Neuron (in vitro differentiated cells): ENCODE data around the gene RABEPK.
"Not testable (repeated sequence)": the region's sequence is repeated elsewhere in the genome, so short reads cannot be mapped to it uniquely, and the experiment has no call there.

ENCODE experiments used
- H2AFZ ChIP-seq: one replicate; pipeline ENCODE4 v1.6.1; 2013; ENCODE audit warnings: low read depth, mild to moderate bottlenecking, inconsistent platforms, low read length, moderate library complexity
- H3K27me3 ChIP-seq: one replicate; pipeline ENCODE4 v1.6.1; 2013; ENCODE audit warnings: low read length; ENCODE audit not compliant: insufficient read depth
- H3K36me3 ChIP-seq: one replicate; pipeline ENCODE4 v1.6.1; 2013; ENCODE audit warnings: low read length; ENCODE audit not compliant: insufficient read depth
- H3K4me1 ChIP-seq: one replicate; pipeline ENCODE4 v1.6.1; 2013; ENCODE audit warnings: low read length; ENCODE audit not compliant: insufficient read depth
- H3K4me3 ChIP-seq: 2 replicates; pipeline ENCODE4 v1.5.1; 2013; ENCODE audit warnings: mild to moderate bottlenecking, low read length, moderate library complexity
- H3K9me3 ChIP-seq: one replicate; pipeline ENCODE4 v1.6.1; 2013; ENCODE audit warnings: low read length

The RABEPK gene

GRCh38 chr9:125200216-125201047 is at the start of gene RABEPK:
TSS of gene RABEPK (plus strand) at chr9:125200542. CDS start at chr9:125203014, 2,472 bp downstream.
- Histone ChIP-seq H3K27me3 (no peaks in the 10 kb centered on the region), H3K36me3 (peaks cover 6% of the 10 kb centered on the region), H3K4me1 (peaks cover 5% of the 10 kb centered on the region), H3K9me3 (no peaks in the 10 kb centered on the region), H2AFZ (peak within 1 kb of the TSS; percentile 85), H3K4me3 (peak within 1 kb of the TSS; percentile 92)

- no peaks in the 10 kb centered on the region for H3K4me1 ChIP-seq
- no peaks in the 10 kb centered on the region for H3K27me3 ChIP-seq
- no peak overlapping the region for H2AFZ ChIP-seq
- peaks cover 60% of the 10 kb centered on the region for H3K36me3 ChIP-seq
- no peak overlapping the region for H3K4me3 ChIP-seq
- H3K9me3 ChIP-seq: no peaks in the 10 kb centered on the region
Observed at GRCh38 chr9:125151730-125152129, 48.6 kb upstream of the RABEPK start.

- H2AFZ ChIP-seq: no peak overlapping the region
- no peaks in the 10 kb centered on the region for H3K4me1 ChIP-seq
- H3K36me3 ChIP-seq: peaks cover 63% of the 10 kb centered on the region
- H3K4me3 ChIP-seq: no peak overlapping the region
- H3K9me3 ChIP-seq: no peaks in the 10 kb centered on the region
- no peaks in the 10 kb centered on the region for H3K27me3 ChIP-seq
Observed at GRCh38 chr9:125153712-125154367, 46.5 kb upstream of the RABEPK start.

GRCh38 chr9:125156551-125156950 is 43.8 kb upstream of the RABEPK start:
- H3K36me3 ChIP-seq: peaks cover 46% of the 10 kb centered on the region
- H2AFZ ChIP-seq: no peak overlapping the region
- no peaks in the 10 kb centered on the region for H3K4me1 ChIP-seq
- no peaks in the 10 kb centered on the region for H3K9me3 ChIP-seq
- no peaks in the 10 kb centered on the region for H3K27me3 ChIP-seq
- no peak overlapping the region for H3K4me3 ChIP-seq

- H3K9me3 ChIP-seq: no peaks in the 10 kb centered on the region
- peaks cover 18% of the 10 kb centered on the region for H3K36me3 ChIP-seq
- H2AFZ ChIP-seq: no peak overlapping the region
- no peak overlapping the region for H3K4me3 ChIP-seq
- no peaks in the 10 kb centered on the region for H3K4me1 ChIP-seq
- H3K27me3 ChIP-seq: no peaks in the 10 kb centered on the region
Observed at GRCh38 chr9:125160750-125161149, 39.6 kb upstream of the RABEPK start.

- no peaks in the 10 kb centered on the region for H3K9me3 ChIP-seq
- no peak overlapping the region for H2AFZ ChIP-seq
- peaks cover 18% of the 10 kb centered on the region for H3K36me3 ChIP-seq
- H3K4me3 ChIP-seq: no peak overlapping the region
- no peaks in the 10 kb centered on the region for H3K4me1 ChIP-seq
- H3K27me3 ChIP-seq: no peaks in the 10 kb centered on the region
Observed at GRCh38 chr9:125161284-125161918, 38.9 kb upstream of the RABEPK start.

GRCh38 chr9:125162891-125163290 is 37.5 kb upstream of the RABEPK start:
- H3K9me3 ChIP-seq, H3K4me1 ChIP-seq, H2AFZ ChIP-seq, H3K4me3 ChIP-seq, H3K27me3 ChIP-seq: not testable (repeated sequence)
- H3K36me3 ChIP-seq: peaks cover 14% of the 10 kb centered on the region

- Histone ChIP-seq H2AFZ (no peak overlapping the region), H3K27me3 (no peaks in the 10 kb centered on the region), H3K36me3 (peaks cover 20% of the 10 kb centered on the region), H3K9me3 (no peaks in the 10 kb centered on the region), H3K4me3 (no peak overlapping the region), H3K4me1 (no peaks in the 10 kb centered on the region)
Observed at GRCh38 chr9:125166762-125167161, 33.6 kb upstream of the RABEPK start.

GRCh38 chr9:125169895-125170294 is 30.4 kb upstream of the RABEPK start:
- no peaks in the 10 kb centered on the region for H3K27me3 ChIP-seq
- no peak overlapping the region for H3K4me3 ChIP-seq
- H3K9me3 ChIP-seq: no peaks in the 10 kb centered on the region
- no peaks in the 10 kb centered on the region for H3K4me1 ChIP-seq
- H2AFZ ChIP-seq: no peak overlapping the region
- peaks cover 18% of the 10 kb centered on the region for H3K36me3 ChIP-seq

GRCh38 chr9:125172031-125172755 is 28.1 kb upstream of the RABEPK start:
- Histone ChIP-seq H3K4me1 (no peaks in the 10 kb centered on the region), H2AFZ (no peak overlapping the region), H3K36me3 (peaks cover 17% of the 10 kb centered on the region)

GRCh38 chr9:125176636-125177035 is 23.7 kb upstream of the RABEPK start:
- Histone ChIP-seq H2AFZ (no peak overlapping the region), H3K36me3 (peaks cover 2% of the 10 kb centered on the region), H3K4me3 (no peak overlapping the region), H3K4me1 (no peaks in the 10 kb centered on the region), H3K27me3 (no peaks in the 10 kb centered on the region), H3K9me3 (peaks cover 4% of the 10 kb centered on the region)

More at GRCh38 chr9:125172031-125172755, 28.1 kb upstream of the RABEPK start:
- Histone ChIP-seq H3K9me3 (no peaks in the 10 kb centered on the region), H3K27me3 (no peaks in the 10 kb centered on the region), H3K4me3 (no peak overlapping the region)

GRCh38 chr9:125177888-125178287 is 22.5 kb upstream of the RABEPK start:
- Histone ChIP-seq H3K27me3 (no peaks in the 10 kb centered on the region), H3K4me1 (no peaks in the 10 kb centered on the region), H2AFZ (no peak overlapping the region), H3K9me3 (peaks cover 4% of the 10 kb centered on the region), H3K36me3 (peaks cover 2% of the 10 kb centered on the region), H3K4me3 (no peak overlapping the region)

GRCh38 chr9:125179776-125180175 is 20.6 kb upstream of the RABEPK start:
- not testable (repeated sequence) for H3K36me3 ChIP-seq, H3K27me3 ChIP-seq, H3K9me3 ChIP-seq, H3K4me3 ChIP-seq, H3K4me1 ChIP-seq, H2AFZ ChIP-seq
